GM12801 (cell line): ENCODE results near the gene RPS3A.

Experiments
- TF ChIP-seq, protein P1 (sequence below): IDR thresholded peaks from one replicate; pipeline ENCODE4 v1.5.1; 2011; ENCODE audit warnings: control low read depth; ENCODE audit not compliant: insufficient read length; ENCODE audit errors: extremely low read depth

Gene RPS3A

DNA sequence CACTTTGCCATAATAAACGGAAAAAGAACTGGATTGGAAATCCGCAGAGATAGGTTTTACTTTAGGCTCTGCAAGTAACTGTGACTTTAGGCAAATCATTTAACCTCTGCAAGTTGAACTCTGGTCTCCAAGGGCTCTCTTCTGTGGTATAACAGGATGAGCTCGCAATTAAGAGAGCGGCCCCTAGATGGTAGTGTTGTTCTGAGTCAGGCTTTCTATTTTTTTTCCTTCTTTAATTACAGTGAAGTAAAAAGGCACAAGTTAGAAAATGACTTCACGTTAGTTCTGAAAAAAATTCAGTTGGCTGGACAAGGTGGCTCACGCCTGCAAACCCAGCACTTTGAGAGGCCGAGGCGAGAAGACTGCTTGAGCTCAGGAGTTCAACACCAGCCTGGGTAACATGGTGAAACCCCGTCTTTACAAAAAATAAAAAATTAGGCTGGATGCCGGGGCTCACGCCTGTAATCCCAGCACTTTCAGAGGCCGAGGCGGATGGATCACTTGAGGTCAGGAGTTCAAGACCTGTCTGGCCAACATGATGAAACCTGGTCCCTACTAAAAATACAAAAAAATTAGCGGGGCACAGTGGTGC is 18.0 kb downstream of the RPS3A start:
- TF ChIP-seq, protein P1, sequence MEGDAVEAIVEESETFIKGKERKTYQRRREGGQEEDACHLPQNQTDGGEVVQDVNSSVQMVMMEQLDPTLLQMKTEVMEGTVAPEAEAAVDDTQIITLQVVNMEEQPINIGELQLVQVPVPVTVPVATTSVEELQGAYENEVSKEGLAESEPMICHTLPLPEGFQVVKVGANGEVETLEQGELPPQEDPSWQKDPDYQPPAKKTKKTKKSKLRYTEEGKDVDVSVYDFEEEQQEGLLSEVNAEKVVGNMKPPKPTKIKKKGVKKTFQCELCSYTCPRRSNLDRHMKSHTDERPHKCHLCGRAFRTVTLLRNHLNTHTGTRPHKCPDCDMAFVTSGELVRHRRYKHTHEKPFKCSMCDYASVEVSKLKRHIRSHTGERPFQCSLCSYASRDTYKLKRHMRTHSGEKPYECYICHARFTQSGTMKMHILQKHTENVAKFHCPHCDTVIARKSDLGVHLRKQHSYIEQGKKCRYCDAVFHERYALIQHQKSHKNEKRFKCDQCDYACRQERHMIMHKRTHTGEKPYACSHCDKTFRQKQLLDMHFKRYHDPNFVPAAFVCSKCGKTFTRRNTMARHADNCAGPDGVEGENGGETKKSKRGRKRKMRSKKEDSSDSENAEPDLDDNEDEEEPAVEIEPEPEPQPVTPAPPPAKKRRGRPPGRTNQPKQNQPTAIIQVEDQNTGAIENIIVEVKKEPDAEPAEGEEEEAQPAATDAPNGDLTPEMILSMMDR: no peak

DNA sequence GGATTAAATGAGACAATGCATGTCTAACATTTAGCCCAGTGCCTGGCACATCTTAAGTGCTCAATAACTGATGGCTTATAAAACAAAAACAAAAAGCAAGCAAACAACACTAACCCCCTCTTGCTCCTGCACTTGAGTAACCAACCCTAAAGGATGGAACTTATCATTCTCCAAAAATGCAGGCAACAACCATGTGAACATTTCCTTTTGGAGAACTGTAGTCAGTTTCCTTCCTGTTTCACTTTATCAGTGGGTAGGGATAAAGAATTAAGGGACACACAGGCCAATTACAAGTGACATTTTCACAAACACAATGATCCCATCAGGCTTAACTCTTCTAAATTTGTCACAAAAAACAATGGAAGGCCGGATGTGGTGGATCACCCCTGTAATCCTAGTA is 30.4 kb downstream of the RPS3A start:
- TF ChIP-seq, protein P1: no peak

DNA sequence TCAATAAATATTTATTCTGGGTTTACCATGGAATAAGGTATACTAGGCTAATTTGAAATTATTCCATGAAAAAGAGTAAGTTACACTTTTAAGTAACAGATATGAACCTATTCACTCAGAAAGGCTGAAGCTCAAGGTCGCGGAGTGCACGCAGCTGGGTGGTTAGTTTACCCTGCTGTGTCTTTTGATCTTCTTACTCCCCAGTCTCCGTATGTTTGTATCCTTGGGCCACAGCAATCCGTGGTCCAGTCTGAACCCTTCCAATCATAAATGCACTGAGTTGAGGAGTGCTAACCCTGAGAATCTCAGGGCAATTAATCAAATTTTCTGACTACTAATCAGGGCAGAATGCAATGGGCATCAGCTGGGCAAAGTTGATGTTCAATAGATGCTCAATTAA is 33.9 kb downstream of the RPS3A start:
- TF ChIP-seq, protein P1: no peak

DNA sequence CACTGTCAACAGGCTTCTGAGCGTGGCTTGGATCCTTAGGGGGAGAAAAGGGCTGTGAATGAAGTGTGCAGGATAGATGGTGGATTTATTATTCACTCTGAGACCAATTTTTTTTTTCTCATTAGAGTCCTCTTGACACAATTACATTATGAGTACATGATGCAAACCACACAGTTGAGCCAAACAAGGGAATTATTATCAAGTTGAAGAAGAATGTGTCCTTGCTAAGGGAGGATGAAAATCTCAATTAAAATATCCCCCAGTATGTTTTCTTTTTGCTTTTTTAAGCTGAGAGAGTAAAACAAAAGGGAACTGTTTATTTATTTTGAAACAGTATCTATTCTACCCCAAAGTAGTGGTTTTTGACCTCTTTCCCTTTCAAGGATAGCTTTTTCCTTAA is 40.4 kb downstream of the RPS3A start:
- TF ChIP-seq, protein P1: no peak

DNA sequence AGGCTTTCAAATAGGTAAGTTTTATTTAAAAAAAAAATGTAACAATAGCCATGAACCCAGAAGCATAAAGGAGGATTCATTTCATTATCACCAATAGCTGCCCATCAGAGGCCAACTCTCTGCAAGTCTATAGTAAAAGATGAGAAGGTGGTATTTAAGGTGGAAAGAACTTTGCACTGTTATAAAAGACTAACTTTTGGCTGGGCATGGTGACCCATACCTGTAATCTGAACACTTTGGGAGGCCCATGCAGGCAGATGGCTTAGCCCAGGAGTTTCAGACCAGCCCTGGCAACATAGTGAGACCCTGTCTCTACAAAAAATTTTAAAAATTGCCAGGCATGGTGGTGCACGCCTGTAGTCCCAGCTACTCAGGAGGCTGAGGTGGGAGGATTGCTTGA is 43.3 kb downstream of the RPS3A start:
- TF ChIP-seq, protein P1: no peak

DNA sequence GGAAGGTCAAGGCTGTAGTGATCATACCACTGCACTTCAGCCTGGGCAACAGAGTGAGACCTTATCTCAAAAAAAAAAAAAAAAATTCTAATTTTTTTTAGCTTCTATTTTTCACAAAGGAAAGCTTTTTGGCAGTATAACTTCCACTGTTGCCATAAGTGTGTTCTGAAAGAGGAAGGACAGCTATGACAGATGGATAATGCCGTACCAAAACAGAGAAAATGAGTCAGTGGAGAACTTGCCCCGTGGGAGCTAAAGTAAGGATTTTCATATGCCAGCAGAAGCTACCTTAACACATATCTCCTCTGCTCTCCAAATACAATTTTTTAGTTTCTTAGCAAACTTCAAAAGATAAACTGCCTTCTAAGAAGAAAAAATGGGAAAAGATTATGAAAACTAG is 43.7 kb downstream of the RPS3A start:
- TF ChIP-seq, protein P1: no peak

DNA sequence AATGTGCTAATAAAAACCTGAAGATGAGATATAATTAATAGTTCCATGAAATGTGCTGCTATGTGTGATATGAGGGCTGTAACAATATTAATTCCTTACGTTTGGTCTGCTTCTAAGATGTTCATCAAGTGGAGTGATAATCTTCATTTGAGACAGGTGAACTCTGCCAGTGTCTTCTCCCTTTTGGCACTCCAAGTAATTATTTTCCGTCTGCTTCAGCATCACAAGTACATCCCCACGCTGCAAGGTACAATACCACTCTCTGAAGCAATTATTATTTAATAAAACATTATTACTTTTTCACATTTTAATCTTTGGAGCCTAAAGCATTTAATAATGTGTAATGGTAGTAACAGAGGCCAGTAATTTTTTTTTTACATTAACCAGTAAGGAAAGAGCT is 44.4 kb downstream of the RPS3A start:
- TF ChIP-seq, protein P1: no peak
